Gastroesophageal sphincter (tissue), 4 donors: ENCODE data around the gene PTPRG. TPM values are rescaled to one million over a fixed set of nuclear protein-coding genes. Genes with fewer than 3 reads are reported as not detected.
A peak's percentile ranks its signal among the peaks of the same experiment; 100 is the strongest.

ENCODE experiments used
- ATAC-seq: fragments of 150-250 bp; one replicate; pipeline ENCODE4 v1.9.1; 2016; ENCODE audit warnings: mild to moderate bottlenecking, moderate library complexity
- H3K27ac ChIP-seq, 4 donors: fragments of 200-600 bp; sonication (generic) in 3 of 4; 1 replicate in 3 of 4; 2 replicates in 1 of 4; pipeline ENCODE4 v1.5.1; 2016 to 2019
- H3K27me3 ChIP-seq: fragments of 200-600 bp; sonication (generic); one replicate; pipeline ENCODE4 v1.5.1; 2019
- H3K36me3 ChIP-seq, 2 donors: fragments of 200-600 bp; sonication (generic); one replicate each; pipeline ENCODE4 v1.5.1; 2019; ENCODE audit warnings: control low read depth in 1 of 2
- H3K4me1 ChIP-seq, 3 donors: fragments of 200-600 bp; sonication (generic); 1 replicate in 2 of 3; 2 replicates in 1 of 3; pipeline ENCODE4 v1.5.1; 2016 to 2019; ENCODE audit warnings: control low read depth in 2 of 3
- H3K4me3 ChIP-seq, 2 donors: fragments of 200-600 bp; sonication (generic); one replicate each; pipeline ENCODE4 v1.5.1; 2019; ENCODE audit warnings: mild to moderate bottlenecking in 1 of 2, moderate library complexity in 1 of 2
- H3K9me3 ChIP-seq, 3 donors: fragments of 200-600 bp; sonication (generic); one replicate each; pipeline ENCODE4 v1.5.1; 2017 to 2019; ENCODE audit warnings: control low read depth in 2 of 3
- CTCF ChIP-seq, 4 experiments: fragments of 200-600 bp in 2 of 4; fragments of 450-650 bp in 2 of 4; sonication (generic) in 1 of 4; IDR thresholded peaks; one replicate each; pipeline ENCODE4 v1.5.1; 2017 to 2019; ENCODE audit warnings: antibody characterized with exemption in 4 of 4, mild to moderate bottlenecking in 2 of 4, moderate library complexity in 2 of 4
- EP300 ChIP-seq: sonication (generic); formaldehyde crosslinking; IDR thresholded peaks from one replicate; pipeline ENCODE4 v1.6.1; 2017; ENCODE audit warnings: antibody characterized with exemption, mild to moderate bottlenecking
- POLR2A ChIP-seq, 2 donors: fragments of 450-650 bp; IDR thresholded peaks; one replicate each; pipeline ENCODE4 v1.6.1; 2017; ENCODE audit warnings: antibody characterized with exemption in 2 of 2, mild to moderate bottlenecking in 2 of 2, moderate library complexity in 1 of 2
- POLR2AphosphoS5 ChIP-seq: sonication (generic); formaldehyde crosslinking; IDR thresholded peaks from one replicate; pipeline ENCODE4 v1.6.1; 2017; ENCODE audit warnings: antibody characterized with exemption
- WGBS, 2 donors: methylation state at CpG; one replicate each; pipeline ENCODE4 v1.1.5; 2018; ENCODE audit warnings: low coverage in 1 of 2; 5-methylcytosine and 5-hydroxymethylcytosine counted together
- total RNA-seq, 4 donors: library from RNA; depleted of rRNA; stranded (reverse); fragments of >200 nt; gene quantifications; one replicate each; pipeline ENCODE4 v1.1.0, GENCODE V29; 2016

The PTPRG gene
- total RNA-seq, 4 donors from 2014 or later = 48.7 to 81.9 (median 52.8) TPM

- H3K27me3 ChIP-seq = no peaks in the 10 kb centered on the region
- TF ChIP-seq POLR2AphosphoS5 (no peak), POLR2A (IDR thresholded peaks at IDR 0.05) (no peak), EP300 (no peak), CTCF (IDR thresholded peaks at IDR 0.05) (no peak)
- 93 to 96% methylated on average over 3 of the region's 3 CpGs for WGBS, 2 donors
- no peak overlapping the region for H3K27ac ChIP-seq
- no peaks in the 10 kb centered on the region for H3K36me3 ChIP-seq
- H3K4me1 ChIP-seq = peaks cover 0 to 22% (median 0%) of the 10 kb centered on the region in 3 donors
- ATAC-seq = no peak
- no peaks in the 10 kb centered on the region for H3K9me3 ChIP-seq
- no peak overlapping the region for H3K4me3 ChIP-seq
Observed at GRCh38 chr3:61819861-61820260, 258.5 kb downstream of the PTPRG start.

DNA sequence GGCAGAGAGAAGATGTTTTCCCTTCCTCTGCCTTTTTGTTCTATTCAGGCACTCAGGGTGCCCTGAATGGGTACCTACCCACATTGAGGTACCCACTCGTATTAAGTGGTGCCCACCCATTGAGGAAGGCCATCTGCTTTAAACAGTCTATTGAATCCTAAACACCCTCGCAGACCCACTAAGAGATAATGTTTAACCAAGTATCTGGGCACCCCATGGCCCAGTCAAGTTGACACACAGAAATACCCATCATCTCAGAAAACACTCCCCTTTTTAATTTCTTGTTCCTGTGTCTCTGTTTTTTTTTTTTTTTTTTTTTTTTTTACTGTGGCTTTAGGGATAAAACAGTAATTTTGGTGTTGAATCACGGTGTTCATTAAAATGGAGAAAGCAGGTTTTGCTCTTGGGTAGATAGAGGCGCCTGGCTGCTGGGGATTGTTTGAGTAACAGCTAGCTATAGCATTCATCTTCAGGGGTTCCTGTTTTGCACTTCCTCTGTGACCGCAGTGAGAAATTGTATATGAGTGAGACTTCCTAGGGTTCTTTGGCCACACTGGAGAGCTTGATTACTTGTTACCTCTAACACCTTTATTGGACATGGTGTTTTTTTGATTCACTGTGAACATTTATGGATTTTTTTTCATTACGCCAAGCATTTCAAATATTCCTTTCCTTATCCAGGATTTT is 259.1 kb downstream of the PTPRG start:
- H3K9me3 ChIP-seq = no peaks in the 10 kb centered on the region
- H3K4me1 ChIP-seq = peaks cover 0 to 21% (median 0%) of the 10 kb centered on the region in 3 donors
- 89 to 100% methylated on average over 3 to 5 of the region's 6 CpGs for WGBS, 2 donors
- no peaks in the 10 kb centered on the region for H3K27me3 ChIP-seq
- no peak for TF ChIP-seq POLR2A (IDR thresholded peaks at IDR 0.05)
- no peak for TF ChIP-seq EP300
- TF ChIP-seq CTCF (IDR thresholded peaks at IDR 0.05) = no peak
- no peak for TF ChIP-seq POLR2AphosphoS5
- no peak overlapping the region for H3K4me3 ChIP-seq
- no peaks in the 10 kb centered on the region for H3K36me3 ChIP-seq
- H3K27ac ChIP-seq = no peak overlapping the region
- ATAC-seq = no peak

- Histone ChIP-seq H3K27me3 (no peaks in the 10 kb centered on the region), H3K27ac (peak overlapping the region in 2 of 4 donors; percentile 8 to 21), H3K36me3 (no peaks in the 10 kb centered on the region), H3K4me3 (no peak overlapping the region), H3K4me1 (peaks cover 0 to 21% (median 0%) of the 10 kb centered on the region in 3 donors), H3K9me3 (no peaks in the 10 kb centered on the region)
- WGBS, 2 donors = 10 to 38% methylated on average over 1 of the region's 1 CpG
- TF ChIP-seq CTCF (IDR thresholded peaks at IDR 0.05) (no peak), EP300 (no peak), POLR2A (IDR thresholded peaks at IDR 0.05) (no peak), POLR2AphosphoS5 (peak; percentile 58)
- peak; percentile 71 for ATAC-seq
Observed at GRCh38 chr3:61821823-61822251, 260.5 kb downstream of the PTPRG start.

DNA sequence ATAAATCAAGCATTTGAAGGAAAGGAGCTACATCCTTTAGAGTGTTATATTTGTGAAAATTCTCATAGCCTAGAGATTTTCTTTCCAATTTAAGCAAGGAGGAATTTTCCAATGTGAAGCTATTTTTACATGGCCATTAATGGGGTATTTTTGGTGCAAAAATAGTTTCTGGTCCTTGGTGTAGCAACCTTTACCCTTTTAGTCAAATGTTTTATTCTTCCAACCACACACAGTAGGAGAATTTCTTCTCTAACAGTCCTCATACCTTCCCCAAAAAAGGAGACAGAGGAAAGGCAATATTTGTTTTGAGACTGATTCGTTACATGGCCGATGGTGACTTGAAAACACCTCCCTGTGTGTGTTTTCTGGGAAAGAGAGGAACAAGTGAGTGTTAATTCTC is 261.2 kb downstream of the PTPRG start:
- H3K36me3 ChIP-seq = no peaks in the 10 kb centered on the region
- H3K27me3 ChIP-seq = no peaks in the 10 kb centered on the region
- ATAC-seq = no peak
- no peak for TF ChIP-seq POLR2AphosphoS5
- no peaks in the 10 kb centered on the region for H3K9me3 ChIP-seq
- 56 to 94% methylated on average over 2 of the region's 2 CpGs for WGBS, 2 donors
- H3K4me1 ChIP-seq = peaks cover 0 to 21% (median 0%) of the 10 kb centered on the region in 3 donors
- H3K4me3 ChIP-seq = no peak overlapping the region
- H3K27ac ChIP-seq = peak overlapping the region in 1 of 4 donors; percentile 8

- Histone ChIP-seq H3K9me3 (no peaks in the 10 kb centered on the region), H3K4me3 (no peak overlapping the region), H3K27me3 (no peaks in the 10 kb centered on the region), H3K4me1 (peaks cover 0 to 35% (median 6%) of the 10 kb centered on the region in 3 donors), H3K27ac (no peak overlapping the region), H3K36me3 (no peaks in the 10 kb centered on the region)
- WGBS, 2 donors = 71 to 79% methylated on average over 1 of the region's 2 CpGs
- TF ChIP-seq EP300 (no peak), POLR2AphosphoS5 (no peak), CTCF (IDR thresholded peaks at IDR 0.05) (no peak), POLR2A (IDR thresholded peaks at IDR 0.05) (no peak)
- no peak for ATAC-seq
Observed at GRCh38 chr3:61824553-61825135, 263.3 kb downstream of the PTPRG start.
